ENCODE measurements around the gene CEP170B.

CEP170B gene

GRCh38 chr14:104925855-104926609 lies 61.0 kb downstream of the CEP170B start:
- TF ChIP-seq POLR2AphosphoS5 (IDR thresholded peaks at IDR 0.05; ENCODE audit: borderline replicate concordance, low read depth, low read length) (no peak), EZH2 (IDR thresholded peaks at IDR 0.05) (no peak), FOXP2 (optimal IDR thresholded peaks at IDR 0.05; ENCODE audit: control extremely low read depth, extremely low read length, insufficient read depth) (no peak)
- Histone ChIP-seq H3K9me3 (ENCODE audit: low read depth, low read length) (no peaks in the 10 kb centered on the region), H3K36me3 (ENCODE audit: insufficient read depth, low read length) (no peaks in the 10 kb centered on the region), H3K4me3 (no peak overlapping the region), H3K27ac (no peak overlapping the region), H3K9ac (ENCODE audit: insufficient read length) (no peak overlapping the region)
- no peak for DNase-seq (ENCODE audit: low read depth, low spot score)

DNA sequence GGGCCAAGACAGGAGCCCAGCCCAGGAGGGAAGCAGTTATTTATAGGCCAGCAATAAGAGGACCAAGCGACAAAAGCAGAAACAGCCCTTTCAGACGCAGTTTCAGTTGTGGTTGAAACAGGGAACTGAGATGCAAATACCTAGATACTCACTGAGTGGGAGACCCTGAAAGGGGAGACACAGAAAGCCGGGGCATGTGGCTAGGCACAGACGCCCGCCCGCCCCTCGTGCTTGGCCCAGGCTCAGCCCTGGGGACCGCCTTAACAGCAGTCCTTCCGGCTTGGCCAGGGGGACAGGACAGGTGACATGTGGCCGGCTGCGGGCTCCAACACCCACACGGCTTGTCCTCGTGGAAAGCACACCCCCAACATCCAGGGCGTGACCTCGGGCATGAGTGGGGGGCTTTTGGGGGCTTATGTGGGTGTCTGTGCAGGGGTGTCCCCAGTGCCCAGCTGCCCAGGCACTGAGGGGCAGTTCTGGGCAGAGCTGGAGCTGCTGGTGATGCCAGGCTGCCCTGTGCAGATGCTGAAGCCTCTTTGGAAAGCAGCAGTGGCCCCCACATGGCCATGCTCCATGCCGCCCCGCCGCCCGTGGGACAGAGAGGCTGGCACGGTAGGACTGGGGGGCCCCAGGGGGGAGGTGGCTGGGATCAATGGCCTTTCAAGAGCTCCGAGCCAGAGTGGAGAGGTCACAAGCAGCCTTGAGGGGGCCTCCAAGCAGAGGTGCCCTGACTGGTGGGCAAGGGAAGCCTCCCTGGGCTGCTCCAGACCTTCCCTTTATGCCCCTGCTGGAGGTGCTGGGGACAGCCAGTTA lies 61.8 kb downstream of the CEP170B start:
- DNase-seq (ENCODE audit: low read depth, low spot score) = no peak
- TF ChIP-seq FOXP2 (optimal IDR thresholded peaks at IDR 0.05; ENCODE audit: control extremely low read depth, extremely low read length, insufficient read depth) = no peak
- no peak for TF ChIP-seq POLR2AphosphoS5 (IDR thresholded peaks at IDR 0.05; ENCODE audit: borderline replicate concordance, low read depth, low read length)
- no peak for TF ChIP-seq EZH2 (IDR thresholded peaks at IDR 0.05)
- H3K36me3 ChIP-seq (ENCODE audit: insufficient read depth, low read length) = no peaks in the 10 kb centered on the region
- H3K4me3 ChIP-seq = no peak overlapping the region
- H3K9me3 ChIP-seq (ENCODE audit: low read depth, low read length) = no peaks in the 10 kb centered on the region
- no peak overlapping the region for H3K27ac ChIP-seq
- H3K9ac ChIP-seq (ENCODE audit: insufficient read length) = no peak overlapping the region

DNA sequence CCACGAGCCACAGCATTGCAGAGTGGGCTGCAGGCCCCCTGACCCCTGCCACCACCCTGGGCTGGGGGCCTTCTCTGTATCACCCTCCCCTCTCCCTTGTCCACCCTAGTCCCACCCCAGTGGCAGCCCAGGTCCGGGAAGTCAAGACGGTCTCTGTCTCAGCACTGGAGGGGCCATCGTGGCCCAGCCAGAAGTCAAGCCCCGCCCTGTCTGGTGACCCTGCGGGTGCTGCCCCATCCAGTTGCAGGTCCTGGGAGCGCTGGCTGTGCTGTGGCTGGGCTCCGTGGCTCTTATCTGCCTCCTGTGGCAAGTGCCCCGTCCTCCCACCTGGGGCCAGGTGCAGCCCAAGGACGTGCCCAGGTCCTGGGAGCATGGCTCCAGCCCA lies 62.4 kb downstream of the CEP170B start:
- H3K9ac ChIP-seq (ENCODE audit: insufficient read length) = no peak overlapping the region
- no peaks in the 10 kb centered on the region for H3K9me3 ChIP-seq (ENCODE audit: low read depth, low read length)
- no peaks in the 10 kb centered on the region for H3K36me3 ChIP-seq (ENCODE audit: insufficient read depth, low read length)
- no peak for TF ChIP-seq POLR2AphosphoS5 (IDR thresholded peaks at IDR 0.05; ENCODE audit: borderline replicate concordance, low read depth, low read length)
- no peak for TF ChIP-seq FOXP2 (optimal IDR thresholded peaks at IDR 0.05; ENCODE audit: control extremely low read depth, extremely low read length, insufficient read depth)
- TF ChIP-seq EZH2 (IDR thresholded peaks at IDR 0.05) = no peak
- no peak overlapping the region for H3K27ac ChIP-seq
- DNase-seq (ENCODE audit: low read depth, low spot score) = no peak
- H3K4me3 ChIP-seq = no peak overlapping the region

DNA sequence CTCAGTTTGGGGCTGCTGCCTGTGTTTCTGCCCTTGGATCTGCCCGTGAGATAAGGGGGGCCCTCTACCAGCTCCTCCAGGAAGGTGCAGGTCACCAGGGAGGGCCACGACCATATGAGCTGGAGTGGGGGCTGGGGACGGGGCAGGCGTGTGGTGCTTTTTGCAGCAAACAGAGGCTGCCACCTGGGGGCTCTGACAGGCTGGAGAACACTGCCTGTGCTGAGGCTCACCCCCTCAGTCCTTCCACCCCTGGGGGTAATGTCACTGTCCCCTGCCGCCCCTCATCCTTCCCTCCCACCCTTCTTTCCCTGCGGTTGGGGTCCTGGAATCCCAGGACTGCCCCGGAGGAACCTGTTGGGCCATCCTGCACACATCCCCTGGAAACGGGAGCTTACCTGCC lies 62.8 kb downstream of the CEP170B start:
- Histone ChIP-seq H3K36me3 (ENCODE audit: insufficient read depth, low read length) (no peaks in the 10 kb centered on the region), H3K27ac (no peak overlapping the region), H3K9ac (ENCODE audit: insufficient read length) (no peak overlapping the region), H3K4me3 (no peak overlapping the region), H3K9me3 (ENCODE audit: low read depth, low read length) (no peaks in the 10 kb centered on the region)
- no peak for TF ChIP-seq FOXP2 (optimal IDR thresholded peaks at IDR 0.05; ENCODE audit: control extremely low read depth, extremely low read length, insufficient read depth)
- no peak for TF ChIP-seq EZH2 (IDR thresholded peaks at IDR 0.05)
- TF ChIP-seq POLR2AphosphoS5 (IDR thresholded peaks at IDR 0.05; ENCODE audit: borderline replicate concordance, low read depth, low read length) = no peak
- no peak for DNase-seq (ENCODE audit: low read depth, low spot score)

GRCh38 chr14:104928391-104929133 lies 63.5 kb downstream of the CEP170B start:
- H3K36me3 ChIP-seq (ENCODE audit: insufficient read depth, low read length) = no peaks in the 10 kb centered on the region
- no peak overlapping the region for H3K9ac ChIP-seq (ENCODE audit: insufficient read length)
- DNase-seq (ENCODE audit: low read depth, low spot score) = no peak
- H3K9me3 ChIP-seq (ENCODE audit: low read depth, low read length) = no peaks in the 10 kb centered on the region
- TF ChIP-seq FOXP2 (optimal IDR thresholded peaks at IDR 0.05; ENCODE audit: control extremely low read depth, extremely low read length, insufficient read depth) (no peak), EZH2 (IDR thresholded peaks at IDR 0.05) (no peak), POLR2AphosphoS5 (IDR thresholded peaks at IDR 0.05; ENCODE audit: borderline replicate concordance, low read depth, low read length) (no peak)
- H3K27ac ChIP-seq = no peak overlapping the region
- no peak overlapping the region for H3K4me3 ChIP-seq

- no peak for DNase-seq (ENCODE audit: low read depth, low spot score)
- Histone ChIP-seq H3K27ac (no peak overlapping the region), H3K9me3 (ENCODE audit: low read depth, low read length) (no peaks in the 10 kb centered on the region), H3K4me3 (no peak overlapping the region), H3K36me3 (ENCODE audit: insufficient read depth, low read length) (no peaks in the 10 kb centered on the region), H3K9ac (ENCODE audit: insufficient read length) (no peak overlapping the region)
- TF ChIP-seq POLR2AphosphoS5 (IDR thresholded peaks at IDR 0.05; ENCODE audit: borderline replicate concordance, low read depth, low read length) = no peak
- TF ChIP-seq FOXP2 (optimal IDR thresholded peaks at IDR 0.05; ENCODE audit: control extremely low read depth, extremely low read length, insufficient read depth) = no peak
- no peak for TF ChIP-seq EZH2 (IDR thresholded peaks at IDR 0.05)
These were observed 64.5 kb downstream of the CEP170B start for GRCh38 chr14:104929268-104930230.

GRCh38 chr14:104930526-104931303 lies 65.6 kb downstream of the CEP170B start:
- Histone ChIP-seq H3K36me3 (ENCODE audit: insufficient read depth, low read length) (no peaks in the 10 kb centered on the region), H3K4me3 (no peak overlapping the region), H3K9me3 (ENCODE audit: low read depth, low read length) (no peaks in the 10 kb centered on the region), H3K9ac (ENCODE audit: insufficient read length) (no peak overlapping the region), H3K27ac (no peak overlapping the region)
- no peak for DNase-seq (ENCODE audit: low read depth, low spot score)
- TF ChIP-seq FOXP2 (optimal IDR thresholded peaks at IDR 0.05; ENCODE audit: control extremely low read depth, extremely low read length, insufficient read depth) (no peak), EZH2 (IDR thresholded peaks at IDR 0.05) (no peak), POLR2AphosphoS5 (IDR thresholded peaks at IDR 0.05; ENCODE audit: borderline replicate concordance, low read depth, low read length) (no peak)
